Upper lobe of right lung (tissue), 1 donor: ENCODE results near the gene LEPR. TPM values are rescaled to one million over a fixed set of nuclear protein-coding genes. Genes with fewer than 3 reads are reported as not detected.

Source experiments
- ATAC-seq: fragments of 200-7000 bp; cut with Tn5 transposase; one replicate; pipeline ENCODE4 v1.9.1; 2020; ENCODE audit warnings: mild to moderate bottlenecking, moderate library complexity
- DNase-seq: peaks from one replicate; pipeline ENCODE4 v3.0.0-alpha.2; 2020
- H3K27ac ChIP-seq: fragments of 200-600 bp; one replicate; pipeline ENCODE4 v1.8.0; 2022
- H3K27me3 ChIP-seq: fragments of 200-600 bp; one replicate; pipeline ENCODE4 v1.8.0; 2022; ENCODE audit warnings: mild to moderate bottlenecking
- H3K36me3 ChIP-seq: fragments of 200-600 bp; one replicate; pipeline ENCODE4 v1.8.0; 2022
- H3K4me1 ChIP-seq: fragments of 200-600 bp; one replicate; pipeline ENCODE4 v1.8.0; 2022
- H3K4me3 ChIP-seq: fragments of 200-600 bp; one replicate; pipeline ENCODE4 v1.8.0; 2022; ENCODE audit warnings: mild to moderate bottlenecking
- H3K9me3 ChIP-seq: fragments of 200-600 bp; one replicate; pipeline ENCODE4 v1.8.0; 2022
- CTCF ChIP-seq: fragments of 200-600 bp; IDR thresholded peaks from one replicate; pipeline ENCODE4 v1.8.0; 2022; ENCODE audit warnings: antibody characterized with exemption
- intact Hi-C: fragments of 100-400 bp; cut with DNase I; formaldehyde crosslinking; loops from one replicate; pipeline ENCODE4 v1.11.0; 2022
- total RNA-seq: library from RNA; stranded (reverse); fragmentation: NEBNext Ultra II Directional; extraction: Animal tissue kit (Norgen Biotek cat#: 25700); gene quantifications from one replicate; pipeline ENCODE4 v1.2.1, GENCODE V29; 2021
- donor health status: DM: no; HTN: yes; CAD: no; lungs with severe emphysema.

The LEPR gene
- total RNA-seq, 1 donor from 2014 or later = 38.0 TPM

- Histone ChIP-seq H3K4me1 (peaks cover 37% of the 10 kb centered on the region), H3K27ac (peak overlapping the region; percentile 99), H3K9me3 (no peaks in the 10 kb centered on the region), H3K4me3 (peak overlapping the region; percentile 77), H3K36me3 (peaks cover 16% of the 10 kb centered on the region), H3K27me3 (no peaks in the 10 kb centered on the region)
- no peak for TF ChIP-seq CTCF
- DNase-seq (no peak), ATAC-seq (no peak)
- intact Hi-C loops = no loop called here
Measured at GRCh38 chr1:65421351-65422025, 1.0 kb downstream of the LEPR start.

- Histone ChIP-seq H3K4me1 (peaks cover 37% of the 10 kb centered on the region), H3K27me3 (no peaks in the 10 kb centered on the region), H3K4me3 (peak overlapping the region; percentile 77), H3K27ac (peak overlapping the region; percentile 99), H3K36me3 (peaks cover 26% of the 10 kb centered on the region), H3K9me3 (no peaks in the 10 kb centered on the region)
- ATAC-seq (no peak), DNase-seq (no peak)
- TF ChIP-seq CTCF = no peak
- intact Hi-C loops = no loop called here
Measured at GRCh38 chr1:65422241-65423203, 2.1 kb downstream of the LEPR start.

GRCh38 chr1:65423884-65424572 lies 3.6 kb downstream of the LEPR start:
- no peaks in the 10 kb centered on the region for H3K9me3 ChIP-seq
- H3K4me1 ChIP-seq = peaks cover 35% of the 10 kb centered on the region
- peak overlapping the region; percentile 99 for H3K27ac ChIP-seq
- intact Hi-C loops = no loop called here
- DNase-seq (no peak), ATAC-seq (no peak)
- H3K4me3 ChIP-seq = no peak overlapping the region
- no peak for TF ChIP-seq CTCF
- peaks cover 30% of the 10 kb centered on the region for H3K36me3 ChIP-seq
- H3K27me3 ChIP-seq = no peaks in the 10 kb centered on the region

- ATAC-seq (no peak), DNase-seq (no peak)
- Histone ChIP-seq H3K36me3 (peaks cover 30% of the 10 kb centered on the region), H3K27me3 (no peaks in the 10 kb centered on the region), H3K9me3 (no peaks in the 10 kb centered on the region), H3K4me3 (no peak overlapping the region), H3K27ac (no peak overlapping the region), H3K4me1 (peaks cover 33% of the 10 kb centered on the region)
- intact Hi-C loops = no loop called here
- no peak for TF ChIP-seq CTCF
Measured at GRCh38 chr1:65424573-65424889, 4.1 kb downstream of the LEPR start.

GRCh38 chr1:65425006-65425405 lies 4.5 kb downstream of the LEPR start:
- intact Hi-C loops = no loop called here
- Histone ChIP-seq H3K27me3 (no peaks in the 10 kb centered on the region), H3K27ac (no peak overlapping the region), H3K4me3 (no peak overlapping the region), H3K9me3 (no peaks in the 10 kb centered on the region), H3K4me1 (peaks cover 33% of the 10 kb centered on the region), H3K36me3 (peaks cover 32% of the 10 kb centered on the region)
- no peak for ATAC-seq
- TF ChIP-seq CTCF = no peak
- DNase-seq = no peak
